HCT116 (cell line): ENCODE measurements around the gene RAD50. TPM values are rescaled to one million over a fixed set of nuclear protein-coding genes. Genes with fewer than 3 reads are reported as not detected.

ENCODE experiments used
- ATAC-seq: fragments of 200-7000 bp; cut with Tn5 transposase; 2 replicates; pipeline ENCODE4 v1.9.1; 2020; ENCODE audit warnings: mild to moderate bottlenecking, moderate library complexity
- BruUV-seq: library from RNA; stranded (reverse); fragments of 400-500 nt; replicated peaks from 2 replicates; lab custom pipeline; 2021; lab: Mats Ljungman, UMichigan
- CTCF ChIA-PET: fragments of 300-600 bp; sonication (Branson Sonifier 250); formaldehyde crosslinking; loops from one replicate; lab custom pipeline; 2021; ENCODE audit warnings: antibody characterized with exemption; lab: Charles Lee
- POLR2A ChIA-PET: fragments of 300-600, 350-600 bp; sonication (Branson Sonifier 250); formaldehyde crosslinking; loops from one replicate; lab custom pipeline; 2021; ENCODE audit warnings: antibody characterized with exemption; lab: Charles Lee
- RAD21 ChIA-PET, 2 experiments: fragments of 300-600 bp; sonication (Branson Sonifier 250); formaldehyde crosslinking; loops; one replicate each; lab custom pipeline; 2023; ENCODE audit warnings: low total read pairs in 2 of 2; ENCODE audit not compliant: uncharacterized antibody in 2 of 2, unreplicated experiment in 2 of 2, low non-redundant PET in 1 of 2; lab: Charles Lee
- DNase-seq: peaks from one replicate; pipeline ENCODE4 v3.0.0-alpha.2; 2010; ENCODE audit warnings: low read depth, low spot score
- H2AFZ ChIP-seq: fragments of 200-600 bp; shearing (Covaris generic), sonication (generic); 2 replicates; pipeline ENCODE4 v1.6.1; 2017; ENCODE audit warnings: low read depth, mixed run types, mixed read lengths, antibody characterized with exemption, low read length; ENCODE audit not compliant: poor library complexity, severe bottlenecking
- H3K27ac ChIP-seq: 2 replicates; pipeline ENCODE4 v1.5.1; 2012; ENCODE audit warnings: low read depth, low read length
- H3K27me3 ChIP-seq: fragments of 200-600 bp; sonication (generic); 2 replicates; pipeline ENCODE4 v1.6.1; 2016; ENCODE audit warnings: mixed run types, low read length, mixed read lengths; ENCODE audit not compliant: insufficient read depth
- H3K36me3 ChIP-seq, 2 experiments: fragments of 200-500 bp in 1 of 2; fragments of 200-600 bp in 1 of 2; sonication (Bioruptor generic) in 1 of 2; sonication (generic) in 1 of 2; 2 replicates each; pipeline versions ENCODE4 v1.5.1 to v1.6.1; 2014 to 2016; ENCODE audit warnings: low read length in 2 of 2, inconsistent platforms in 1 of 2, mixed read lengths in 1 of 2, mixed run types in 1 of 2; ENCODE audit not compliant: insufficient read depth in 2 of 2, control insufficient read depth in 1 of 2
- H3K4me1 ChIP-seq, 2 experiments: fragments of 200-600 bp in 1 of 2; sonication (generic) in 1 of 2; 2 replicates each; pipeline versions ENCODE4 v1.5.1 to v1.6.1; 2012 to 2017; ENCODE audit warnings: low read length in 2 of 2, inconsistent platforms in 1 of 2, mild to moderate bottlenecking in 1 of 2, mixed read lengths in 1 of 2, mixed run types in 1 of 2, moderate library complexity in 1 of 2; ENCODE audit not compliant: insufficient read depth in 2 of 2, control insufficient read depth in 1 of 2
- H3K4me2 ChIP-seq: fragments of 200-600 bp; sonication (generic); 2 replicates; pipeline ENCODE4 v1.6.1; 2017; ENCODE audit warnings: mixed run types, low read length, mixed read lengths
- H3K4me3 ChIP-seq, 2 experiments: fragments of 200-600 bp in 1 of 2; sonication (generic) in 1 of 2; replicated peaks in 1 of 2; 2 replicates each; pipeline ENCODE4 v1.5.1; 2011 to 2016; ENCODE audit warnings: low read length in 2 of 2, control low read depth in 1 of 2, low read depth in 1 of 2, mild to moderate bottlenecking in 1 of 2, mixed read lengths in 1 of 2, mixed run types in 1 of 2
- H3K79me2 ChIP-seq: fragments of 200-600 bp; sonication (generic); 2 replicates; pipeline ENCODE4 v1.6.1; 2017; ENCODE audit warnings: mild to moderate bottlenecking, mixed run types, low read length, moderate library complexity, mixed read lengths; ENCODE audit not compliant: insufficient read depth
- H3K9ac ChIP-seq: fragments of 200-600 bp; sonication (generic); 2 replicates; pipeline ENCODE4 v1.6.1; 2016; ENCODE audit warnings: low read length, mixed read lengths
- H3K9me2 ChIP-seq: fragments of 200-600 bp; sonication (generic), shearing (Covaris generic); 2 replicates; pipeline ENCODE4 v1.6.1; 2017; ENCODE audit warnings: mixed run types, mild to moderate bottlenecking, moderate library complexity; ENCODE audit not compliant: insufficient read depth
- H3K9me3 ChIP-seq, 2 experiments: fragments of 200-500 bp in 1 of 2; fragments of 200-600 bp in 1 of 2; sonication (Bioruptor generic) in 1 of 2; sonication (generic) in 1 of 2; 2 replicates each; pipeline ENCODE4 v1.6.1; 2014 to 2017; ENCODE audit warnings: low read length in 2 of 2, mixed read lengths in 2 of 2, inconsistent platforms in 1 of 2, low read depth in 1 of 2, mild to moderate bottlenecking in 1 of 2, mixed run types in 1 of 2, moderate library complexity in 1 of 2; ENCODE audit not compliant: control insufficient read depth in 1 of 2, insufficient read depth in 1 of 2
- H4K20me1 ChIP-seq: fragments of 200-600 bp; sonication (generic), shearing (Covaris generic); 2 replicates; pipeline ENCODE4 v1.6.1; 2017; ENCODE audit warnings: mixed run types, mild to moderate bottlenecking, moderate library complexity; ENCODE audit not compliant: insufficient read depth
- CEBPB ChIP-seq: IDR thresholded peaks from 2 replicates; pipeline ENCODE4 v1.6.1; 2012; ENCODE audit warnings: low read depth
- ELF1 ChIP-seq: IDR thresholded peaks from 2 replicates; pipeline ENCODE4 v1.6.1; 2012; ENCODE audit warnings: low read depth, borderline replicate concordance
- JUND ChIP-seq: IDR thresholded peaks from 2 replicates; pipeline ENCODE4 v1.6.1; 2012
- POLR2A ChIP-seq: IDR thresholded peaks from 2 replicates; pipeline ENCODE4 v1.7.0; 2011; ENCODE audit warnings: borderline replicate concordance; ENCODE audit not compliant: insufficient read depth, insufficient read length; ENCODE audit errors: extremely low read depth
- POLR2AphosphoS5 ChIP-seq: IDR thresholded peaks from 2 replicates; pipeline ENCODE4 v1.6.1; 2011; ENCODE audit warnings: mild to moderate bottlenecking, low read depth, low read length, moderate library complexity
- SIN3A ChIP-seq: IDR thresholded peaks from 2 replicates; pipeline ENCODE4 v1.6.1; 2012; ENCODE audit warnings: low read depth
- TCF7L2 ChIP-seq: IDR thresholded peaks from 2 replicates; pipeline ENCODE4 v1.7.0; 2011; ENCODE audit warnings: borderline replicate concordance, inconsistent platforms; ENCODE audit not compliant: insufficient read depth, insufficient read length; ENCODE audit errors: extremely low read depth
- intact Hi-C: fragments of 100-400 bp; cut with micrococcal nuclease; formaldehyde crosslinking; loops from 2 replicates; pipeline ENCODE4 v1.10.0; 2022
- total RNA-seq: library from RNA; stranded (reverse); gene quantifications from one replicate; pipeline ENCODE4 v1.2.1, GENCODE V29; 2021; ENCODE audit not compliant: unreplicated experiment
- TF ChIP-seq, protein P1 (sequence below): IDR thresholded peaks from 2 replicates; pipeline ENCODE4 v1.6.1; 2012; ENCODE audit warnings: low read depth

RAD50 gene
- total RNA-seq, 1 experiment from 2014 or later, result 43.6 TPM

DNA sequence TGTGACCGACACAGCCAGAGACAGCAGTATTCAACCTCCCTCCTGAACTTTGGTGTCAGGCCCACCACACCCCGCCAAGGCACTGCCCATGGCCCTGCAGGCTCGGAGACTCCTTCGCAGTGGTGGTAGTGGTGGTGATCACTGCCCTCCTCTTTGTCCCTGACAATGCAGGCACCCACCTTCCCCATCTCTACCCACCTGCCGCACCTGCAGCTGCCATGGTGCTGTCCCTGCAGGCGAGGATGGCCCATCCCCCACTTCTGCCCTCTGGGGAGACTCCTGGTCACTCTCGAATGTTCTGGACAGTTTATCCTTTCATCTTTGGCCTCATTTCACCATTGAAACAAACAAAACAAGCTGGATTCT is 112.7 kb downstream of the RAD50 start:
- no TSS peak for BruUV-seq
- no peak overlapping the region for H3K27ac ChIP-seq
- H3K9me2 ChIP-seq, result no peaks in the 10 kb centered on the region
- H3K27me3 ChIP-seq, result no peaks in the 10 kb centered on the region
- CTCF ChIA-PET, result no interaction called here
- no peaks in the 10 kb centered on the region for H3K9me3 ChIP-seq
- RAD21 ChIA-PET, result no interaction called here
- no peak overlapping the region for H3K4me2 ChIP-seq
- no peak for ATAC-seq
- POLR2A ChIA-PET, result no interaction called here
- H4K20me1 ChIP-seq, result no peaks in the 10 kb centered on the region
- no peaks in the 10 kb centered on the region for H3K79me2 ChIP-seq
- no peak overlapping the region for H3K4me3 ChIP-seq
- TF ChIP-seq POLR2AphosphoS5 (no peak), TCF7L2 (no peak), JUND (no peak), ELF1 (no peak), SIN3A (no peak), POLR2A (no peak)
- no peak for DNase-seq
- peaks cover 4 to 19% of the 10 kb centered on the region in 2 experiments for H3K4me1 ChIP-seq
- H2AFZ ChIP-seq, result no peak overlapping the region
- no peak overlapping the region for H3K9ac ChIP-seq
- no peaks in the 10 kb centered on the region for H3K36me3 ChIP-seq
- intact Hi-C loops, result no loop called here

DNA sequence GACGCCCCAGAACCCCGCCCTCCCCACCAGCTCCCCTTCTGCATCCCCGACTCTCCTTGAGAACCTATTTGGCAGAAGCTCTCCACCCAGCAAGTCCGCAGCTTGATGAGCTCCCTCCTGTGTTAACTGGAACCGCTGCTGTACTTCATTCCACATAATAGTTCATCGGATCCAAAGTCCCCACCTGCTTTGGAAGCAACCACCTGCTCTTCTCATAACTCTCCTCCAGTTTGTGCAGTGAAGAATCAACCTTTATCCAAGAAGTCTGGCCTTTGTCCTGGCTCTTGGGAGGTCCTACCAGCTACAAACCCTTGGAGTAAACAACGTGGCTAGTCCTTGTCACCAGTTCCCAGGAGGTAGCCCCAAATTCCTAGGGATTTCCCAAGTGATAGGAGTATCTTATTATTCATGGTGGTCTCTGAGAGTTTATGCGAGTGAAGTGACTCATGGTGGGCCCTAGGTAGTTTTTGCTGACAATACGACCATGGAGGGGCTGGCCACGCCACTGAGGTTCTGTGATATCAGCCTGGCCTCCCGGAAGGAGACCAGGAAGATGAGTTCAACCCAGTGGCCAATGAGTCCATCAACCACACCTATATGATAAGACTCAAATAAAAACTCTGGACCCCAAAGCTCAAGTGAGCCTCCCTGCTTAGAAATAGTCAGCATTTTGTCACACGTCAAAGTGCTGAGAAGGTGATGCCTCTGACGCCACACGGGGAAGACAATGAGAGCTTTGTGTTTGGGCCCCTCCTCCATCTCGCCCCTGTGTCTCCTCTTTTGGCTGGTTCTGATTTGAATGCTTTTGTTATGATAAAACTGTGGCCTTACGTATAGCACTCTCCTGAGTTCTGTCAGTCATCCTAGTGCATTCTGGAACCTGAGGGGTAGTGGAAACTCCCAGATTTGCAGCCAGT is 113.4 kb downstream of the RAD50 start:
- Histone ChIP-seq H3K36me3 (no peaks in the 10 kb centered on the region), H3K9me3 (no peaks in the 10 kb centered on the region), H3K4me3 (no peak overlapping the region), H3K4me1 (peaks cover 12 to 27% of the 10 kb centered on the region in 2 experiments), H3K27me3 (no peaks in the 10 kb centered on the region), H4K20me1 (no peaks in the 10 kb centered on the region), H3K79me2 (no peaks in the 10 kb centered on the region), H3K27ac (no peak overlapping the region), H3K9me2 (no peaks in the 10 kb centered on the region), H3K4me2 (no peak overlapping the region), H3K9ac (no peak overlapping the region), H2AFZ (no peak overlapping the region)
- no peak for TF ChIP-seq POLR2A
- no peak for TF ChIP-seq JUND
- no peak for TF ChIP-seq ELF1
- TF ChIP-seq, protein P1, sequence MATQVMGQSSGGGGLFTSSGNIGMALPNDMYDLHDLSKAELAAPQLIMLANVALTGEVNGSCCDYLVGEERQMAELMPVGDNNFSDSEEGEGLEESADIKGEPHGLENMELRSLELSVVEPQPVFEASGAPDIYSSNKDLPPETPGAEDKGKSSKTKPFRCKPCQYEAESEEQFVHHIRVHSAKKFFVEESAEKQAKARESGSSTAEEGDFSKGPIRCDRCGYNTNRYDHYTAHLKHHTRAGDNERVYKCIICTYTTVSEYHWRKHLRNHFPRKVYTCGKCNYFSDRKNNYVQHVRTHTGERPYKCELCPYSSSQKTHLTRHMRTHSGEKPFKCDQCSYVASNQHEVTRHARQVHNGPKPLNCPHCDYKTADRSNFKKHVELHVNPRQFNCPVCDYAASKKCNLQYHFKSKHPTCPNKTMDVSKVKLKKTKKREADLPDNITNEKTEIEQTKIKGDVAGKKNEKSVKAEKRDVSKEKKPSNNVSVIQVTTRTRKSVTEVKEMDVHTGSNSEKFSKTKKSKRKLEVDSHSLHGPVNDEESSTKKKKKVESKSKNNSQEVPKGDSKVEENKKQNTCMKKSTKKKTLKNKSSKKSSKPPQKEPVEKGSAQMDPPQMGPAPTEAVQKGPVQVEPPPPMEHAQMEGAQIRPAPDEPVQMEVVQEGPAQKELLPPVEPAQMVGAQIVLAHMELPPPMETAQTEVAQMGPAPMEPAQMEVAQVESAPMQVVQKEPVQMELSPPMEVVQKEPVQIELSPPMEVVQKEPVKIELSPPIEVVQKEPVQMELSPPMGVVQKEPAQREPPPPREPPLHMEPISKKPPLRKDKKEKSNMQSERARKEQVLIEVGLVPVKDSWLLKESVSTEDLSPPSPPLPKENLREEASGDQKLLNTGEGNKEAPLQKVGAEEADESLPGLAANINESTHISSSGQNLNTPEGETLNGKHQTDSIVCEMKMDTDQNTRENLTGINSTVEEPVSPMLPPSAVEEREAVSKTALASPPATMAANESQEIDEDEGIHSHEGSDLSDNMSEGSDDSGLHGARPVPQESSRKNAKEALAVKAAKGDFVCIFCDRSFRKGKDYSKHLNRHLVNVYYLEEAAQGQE, result no peak
- no peak for TF ChIP-seq CEBPB
- no TSS peak for BruUV-seq
- RAD21 ChIA-PET, result no interaction called here
- ATAC-seq (no peak), DNase-seq (no peak)
- CTCF ChIA-PET, result no interaction called here
- intact Hi-C loops, result loop anchor here (10.0 kb wide), 1 partner anchor 145 kb away; no protein-coding TSS in a partner anchor
- POLR2A ChIA-PET, result no interaction called here
